GM18868 (cell line): Measurements from ENCODE around the gene CPA5.
A peak's percentile ranks its signal among the peaks of the same experiment; 100 is the strongest.

ENCODE experiments used
- ATAC-seq: cut with Tn5 transposase; IDR thresholded peaks from one replicate; pipeline ENCODE4 v1.9.1; 2021; ENCODE audit warnings: mild to moderate bottlenecking, moderate library complexity; ENCODE audit not compliant: unreplicated experiment

Gene CPA5

GRCh38 chr7:130356876-130357611 is 12.4 kb downstream of the CPA5 start:
- ATAC-seq, result no peak

GRCh38 chr7:130358471-130358870 is 13.9 kb downstream of the CPA5 start:
- ATAC-seq, result no peak

GRCh38 chr7:130359276-130359857 is 14.8 kb downstream of the CPA5 start:
- no peak for ATAC-seq

DNA sequence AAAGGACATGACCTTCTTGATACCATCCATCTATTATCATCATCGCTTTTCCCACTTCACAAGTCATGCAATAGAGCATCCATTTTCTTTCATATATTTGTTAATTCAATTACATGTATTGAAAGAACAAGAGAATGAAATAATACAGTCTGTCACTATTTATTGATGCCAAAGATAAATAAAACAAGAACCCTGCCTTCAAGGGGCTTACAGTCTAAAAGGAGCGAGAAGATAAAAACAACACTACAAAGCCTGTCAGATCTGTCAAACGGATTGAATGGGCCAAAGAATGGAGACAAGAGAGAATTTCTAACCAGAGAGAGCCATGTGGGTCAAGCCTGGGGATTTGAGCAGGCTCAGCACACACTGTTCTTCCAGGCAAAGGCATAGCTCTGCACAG is 15.9 kb downstream of the CPA5 start:
- ATAC-seq, result no peak

DNA sequence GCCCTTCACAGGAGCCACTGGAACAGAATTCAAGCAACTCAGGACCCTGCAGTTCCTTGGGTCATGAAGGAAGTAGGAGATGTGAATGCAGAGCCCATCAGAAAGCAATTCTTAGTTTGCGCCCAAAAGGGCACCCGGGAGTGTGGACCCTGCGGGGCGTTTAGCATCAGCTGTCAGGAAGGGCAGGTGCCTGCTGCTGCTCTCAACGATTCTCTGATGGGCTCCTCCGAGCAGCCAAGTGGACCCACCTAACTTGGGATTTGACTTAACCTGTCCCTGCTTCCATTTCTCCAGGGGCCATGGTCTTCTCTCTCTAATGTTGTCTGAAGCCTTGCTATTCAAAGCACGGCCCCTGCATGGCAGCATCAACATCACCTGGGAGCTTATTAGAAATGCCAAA is 17.1 kb downstream of the CPA5 start:
- no peak for ATAC-seq

DNA sequence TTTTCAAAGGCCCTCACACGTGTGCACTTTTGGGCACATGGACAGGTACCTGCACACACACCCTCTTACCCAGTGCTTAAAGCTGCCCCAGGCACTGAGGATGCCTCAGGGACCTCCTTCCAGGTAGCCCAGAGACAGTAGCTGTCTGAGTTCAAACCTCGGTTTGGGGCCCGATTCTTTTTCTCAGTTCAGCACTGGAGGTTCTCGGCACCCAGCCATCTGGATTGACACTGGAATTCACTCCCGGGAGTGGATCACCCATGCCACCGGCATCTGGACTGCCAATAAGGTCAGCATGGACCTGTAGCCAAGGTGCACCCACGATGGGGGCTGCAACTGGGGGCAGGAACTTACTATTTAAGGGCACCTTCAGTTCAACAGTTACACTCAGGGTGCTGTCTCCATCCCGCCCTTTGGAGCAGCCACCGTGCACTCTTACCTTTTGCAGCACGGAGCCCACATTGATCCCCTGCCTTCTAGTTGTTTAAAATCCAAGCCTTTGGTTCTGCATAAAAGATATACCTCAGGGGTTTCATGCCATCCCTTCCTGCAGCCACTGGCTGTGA is 17.7 kb downstream of the CPA5 start:
- no peak for ATAC-seq

DNA sequence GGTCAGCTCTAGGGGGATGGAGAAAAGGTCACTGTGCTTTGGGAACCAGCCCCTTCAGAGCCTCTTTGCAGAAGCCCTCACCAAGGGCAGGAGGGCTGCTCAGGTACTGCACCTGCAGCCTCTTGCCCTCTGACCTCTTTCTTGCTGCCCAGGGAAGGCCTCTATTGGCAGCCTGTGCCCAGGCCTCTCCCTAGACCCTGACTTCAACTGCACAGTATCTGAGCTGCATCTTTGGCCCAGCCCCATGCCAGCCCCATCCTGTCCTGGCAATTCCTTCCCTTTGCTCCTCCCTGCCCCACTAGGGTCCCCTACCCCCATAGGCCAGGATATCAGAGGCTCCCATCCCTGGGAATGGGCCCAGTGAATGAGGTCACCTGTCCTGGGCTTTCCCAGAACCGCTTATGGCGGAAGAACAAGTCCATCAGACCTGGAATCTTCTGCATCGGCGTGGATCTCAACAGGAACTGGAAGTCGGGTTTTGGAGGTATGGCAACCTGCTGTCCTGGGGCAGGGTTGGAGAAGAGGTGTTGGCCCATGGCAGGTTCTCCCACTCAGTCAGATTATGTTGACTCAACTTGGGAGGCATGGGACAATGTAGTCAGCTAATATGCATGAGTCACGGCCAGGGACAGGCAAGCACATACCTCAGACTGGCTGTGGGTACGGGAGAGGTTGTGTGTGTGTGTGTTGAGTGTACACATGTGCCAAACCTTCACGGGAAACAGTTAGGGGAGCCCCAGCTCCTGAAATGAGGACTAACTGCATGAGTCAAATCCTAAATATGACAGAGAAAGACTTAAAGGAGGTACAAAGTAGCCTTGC is 18.6 kb downstream of the CPA5 start:
- ATAC-seq, result peak; percentile 44

DNA sequence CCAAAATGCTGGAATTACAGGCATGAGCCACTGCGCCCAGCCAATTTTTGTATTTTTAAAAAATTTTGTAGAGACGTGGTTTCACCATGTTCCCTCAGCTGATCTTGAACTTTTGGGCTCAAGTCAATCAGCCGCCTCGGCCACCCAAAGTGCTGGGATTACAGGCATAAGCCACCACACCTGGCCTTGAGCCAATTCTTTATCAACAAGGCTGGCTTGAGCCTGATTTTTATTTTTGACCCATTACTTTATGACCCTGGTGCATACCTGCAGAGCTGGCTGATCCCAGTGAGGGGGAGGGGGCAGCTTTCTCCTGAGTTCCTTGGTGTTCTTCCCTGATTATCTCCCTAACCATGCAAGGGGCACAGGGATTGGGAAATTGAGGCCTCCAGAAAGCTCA is 19.8 kb downstream of the CPA5 start:
- ATAC-seq, result no peak

DNA sequence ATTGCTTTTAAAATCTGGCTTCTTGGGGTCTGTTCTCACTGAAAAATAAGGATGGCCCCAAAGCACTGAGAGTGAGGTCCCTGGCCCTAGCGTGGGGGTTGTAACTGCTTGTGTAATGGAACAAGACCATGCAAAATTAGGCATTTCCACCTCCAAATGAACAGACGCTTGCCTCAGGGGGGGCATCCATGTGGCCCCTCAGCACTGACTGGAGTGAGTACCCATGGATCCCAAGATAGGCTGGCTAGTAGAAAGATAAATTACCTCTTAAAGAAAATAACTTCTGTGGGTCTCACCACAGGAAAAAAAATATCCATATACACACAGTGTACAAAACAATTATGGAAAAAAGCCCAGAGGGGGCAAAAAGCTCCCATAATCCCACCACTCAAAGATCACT is 20.5 kb downstream of the CPA5 start:
- no peak for ATAC-seq

- peak; percentile 78 for ATAC-seq
Observed at GRCh38 chr7:130365511-130366441, 21.2 kb downstream of the CPA5 start.

- no peak for ATAC-seq
Observed at GRCh38 chr7:130366564-130366963, 21.9 kb downstream of the CPA5 start.

- ATAC-seq, result no peak
Observed at GRCh38 chr7:130367088-130367755, 22.6 kb downstream of the CPA5 start.

- ATAC-seq, result no peak
Observed at GRCh38 chr7:130367836-130368746, 23.5 kb downstream of the CPA5 start.

GRCh38 chr7:130369110-130369711 is 24.6 kb downstream of the CPA5 start:
- ATAC-seq, result no peak

DNA sequence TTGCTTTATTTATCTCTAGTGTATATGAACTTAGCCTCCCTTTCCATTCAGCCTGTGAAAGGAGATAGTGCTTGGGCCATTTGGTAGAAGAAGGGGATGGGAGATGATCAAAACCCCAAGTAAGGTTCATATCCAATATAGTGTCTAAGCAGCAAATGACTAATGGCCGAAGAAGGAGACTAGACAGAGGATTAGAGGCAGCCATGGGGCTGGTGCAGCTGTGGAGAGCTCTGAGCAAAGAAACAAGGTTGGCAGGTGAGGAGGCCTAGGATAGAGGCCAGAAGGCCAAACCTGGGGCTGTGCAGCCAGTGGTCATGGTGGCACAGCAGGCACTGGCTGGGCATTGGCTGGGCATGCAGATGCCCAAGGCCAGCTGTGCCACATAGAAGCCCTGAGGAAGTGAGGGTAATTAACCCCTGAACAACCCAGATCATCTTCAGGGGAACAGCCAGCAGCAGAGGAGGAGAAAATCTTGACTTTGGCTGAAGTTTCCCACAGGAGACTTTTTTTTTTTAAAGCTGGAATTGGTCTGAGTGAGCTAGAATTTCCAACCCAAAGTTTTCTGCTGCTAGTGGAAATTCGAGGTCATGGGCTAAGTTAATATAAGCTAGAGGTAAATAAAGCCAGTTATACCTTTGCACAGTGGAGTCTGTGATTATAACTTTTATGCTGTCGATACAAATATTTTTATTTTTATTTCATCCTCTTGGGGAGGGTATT is 25.4 kb downstream of the CPA5 start:
- ATAC-seq, result no peak

DNA sequence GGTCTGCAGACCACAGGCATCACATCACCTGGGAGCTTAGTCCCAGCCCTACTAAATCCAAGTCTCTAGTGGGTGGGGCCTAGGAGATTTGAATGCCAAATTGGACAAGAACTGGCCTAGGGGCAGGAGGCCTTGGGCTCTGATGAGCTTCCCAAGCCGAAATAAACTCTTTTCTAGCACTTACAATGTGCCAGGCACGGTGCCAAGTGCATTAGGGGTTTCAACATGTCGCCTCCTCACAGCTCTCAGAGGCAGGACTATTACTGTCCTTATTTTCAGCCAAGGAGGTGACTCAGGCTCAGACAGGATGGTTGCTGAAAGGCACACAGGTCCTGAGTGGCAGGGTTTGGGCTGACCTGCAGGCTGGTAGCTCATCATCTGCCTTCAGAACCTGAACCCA is 26.4 kb downstream of the CPA5 start:
- ATAC-seq, result no peak

DNA sequence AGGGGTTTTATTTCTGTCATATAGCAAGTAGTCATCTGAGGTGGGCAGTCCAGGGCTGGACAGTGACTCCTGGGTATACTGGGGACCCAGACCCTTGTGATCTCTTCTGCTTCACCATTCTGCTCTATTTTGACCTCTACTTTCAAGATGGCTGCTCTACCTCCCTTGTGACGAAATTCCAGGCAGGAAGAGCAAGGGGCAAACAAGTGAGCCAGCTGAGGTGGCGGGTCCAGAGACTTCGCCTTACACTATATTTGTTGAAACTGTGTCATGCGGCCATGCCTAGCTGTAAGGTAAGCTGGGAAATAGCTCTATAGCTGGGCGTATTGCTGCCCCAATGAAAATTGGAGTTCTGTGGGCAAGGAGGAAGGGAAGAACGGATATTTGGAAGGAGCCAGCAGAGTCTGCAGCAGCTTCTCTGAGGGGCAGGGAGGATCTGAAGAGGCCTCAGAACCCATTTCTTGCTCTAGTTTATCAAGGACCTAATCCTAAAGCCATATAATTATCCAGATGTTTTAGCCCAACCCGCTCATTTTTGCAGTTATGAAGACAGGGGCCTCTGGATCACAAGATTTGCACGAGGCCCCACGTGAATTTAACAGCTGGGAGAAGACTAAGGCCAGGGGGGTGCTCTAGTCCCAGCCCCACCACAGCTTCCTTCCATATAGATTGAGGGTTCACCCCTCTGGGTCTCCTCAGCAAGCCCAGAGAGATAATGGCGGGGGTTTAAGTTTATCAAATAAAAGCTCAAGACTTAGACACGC is 28.0 kb downstream of the CPA5 start:
- ATAC-seq, result no peak
